Measurements from ENCODE around the gene GPR162. TPM values are rescaled to one million over a fixed set of nuclear protein-coding genes. Genes with fewer than 3 reads are reported as not detected.

Gene GPR162
- total RNA-seq, 2 donors from 2014 or later = 0.78 TPM; not detected in 1

DNA sequence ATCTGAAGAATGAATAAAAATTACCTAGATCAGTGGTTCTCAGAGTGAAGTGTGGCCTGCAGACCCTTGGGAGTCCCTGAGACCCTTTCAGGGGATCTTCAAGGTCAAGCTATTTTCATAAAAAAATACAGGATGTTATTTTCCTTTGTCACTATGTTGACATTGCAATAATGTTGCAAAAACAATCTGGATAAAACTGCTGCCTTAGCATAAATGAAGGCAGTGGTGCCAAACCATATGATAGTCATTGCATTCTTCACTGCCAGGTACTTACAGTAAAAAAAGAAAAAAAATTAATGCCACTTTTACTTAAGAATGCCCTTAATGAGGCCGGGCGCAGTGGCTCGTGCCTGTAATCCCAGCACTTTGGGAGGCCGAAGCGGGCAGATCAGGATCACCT lies 34.3 kb upstream of the GPR162 start:
- WGBS, 2 donors = 91 to 95% methylated on average over 5 of the region's 5 CpGs
- no peak overlapping the region for H3K4me3 ChIP-seq
- no peak for TF ChIP-seq POLR2A (IDR thresholded peaks at IDR 0.05)
- TF ChIP-seq, protein P1, sequence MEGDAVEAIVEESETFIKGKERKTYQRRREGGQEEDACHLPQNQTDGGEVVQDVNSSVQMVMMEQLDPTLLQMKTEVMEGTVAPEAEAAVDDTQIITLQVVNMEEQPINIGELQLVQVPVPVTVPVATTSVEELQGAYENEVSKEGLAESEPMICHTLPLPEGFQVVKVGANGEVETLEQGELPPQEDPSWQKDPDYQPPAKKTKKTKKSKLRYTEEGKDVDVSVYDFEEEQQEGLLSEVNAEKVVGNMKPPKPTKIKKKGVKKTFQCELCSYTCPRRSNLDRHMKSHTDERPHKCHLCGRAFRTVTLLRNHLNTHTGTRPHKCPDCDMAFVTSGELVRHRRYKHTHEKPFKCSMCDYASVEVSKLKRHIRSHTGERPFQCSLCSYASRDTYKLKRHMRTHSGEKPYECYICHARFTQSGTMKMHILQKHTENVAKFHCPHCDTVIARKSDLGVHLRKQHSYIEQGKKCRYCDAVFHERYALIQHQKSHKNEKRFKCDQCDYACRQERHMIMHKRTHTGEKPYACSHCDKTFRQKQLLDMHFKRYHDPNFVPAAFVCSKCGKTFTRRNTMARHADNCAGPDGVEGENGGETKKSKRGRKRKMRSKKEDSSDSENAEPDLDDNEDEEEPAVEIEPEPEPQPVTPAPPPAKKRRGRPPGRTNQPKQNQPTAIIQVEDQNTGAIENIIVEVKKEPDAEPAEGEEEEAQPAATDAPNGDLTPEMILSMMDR (IDR thresholded peaks at IDR 0.05) = no peak
- no peaks in the 10 kb centered on the region for H3K4me1 ChIP-seq
- no peak overlapping the region for H3K27ac ChIP-seq
- intact Hi-C loops (cut with DNase I) = no loop called here
- H3K36me3 ChIP-seq (replicated peaks in 1 of 2; ENCODE audit: insufficient read depth in 1 of 2, low read depth in 2 of 2) = no peaks in the 10 kb centered on the region
- ATAC-seq (no peak), DNase-seq (no peak)
- H3K27me3 ChIP-seq = no peaks in the 10 kb centered on the region
- H3K9me3 ChIP-seq = no peaks in the 10 kb centered on the region

DNA sequence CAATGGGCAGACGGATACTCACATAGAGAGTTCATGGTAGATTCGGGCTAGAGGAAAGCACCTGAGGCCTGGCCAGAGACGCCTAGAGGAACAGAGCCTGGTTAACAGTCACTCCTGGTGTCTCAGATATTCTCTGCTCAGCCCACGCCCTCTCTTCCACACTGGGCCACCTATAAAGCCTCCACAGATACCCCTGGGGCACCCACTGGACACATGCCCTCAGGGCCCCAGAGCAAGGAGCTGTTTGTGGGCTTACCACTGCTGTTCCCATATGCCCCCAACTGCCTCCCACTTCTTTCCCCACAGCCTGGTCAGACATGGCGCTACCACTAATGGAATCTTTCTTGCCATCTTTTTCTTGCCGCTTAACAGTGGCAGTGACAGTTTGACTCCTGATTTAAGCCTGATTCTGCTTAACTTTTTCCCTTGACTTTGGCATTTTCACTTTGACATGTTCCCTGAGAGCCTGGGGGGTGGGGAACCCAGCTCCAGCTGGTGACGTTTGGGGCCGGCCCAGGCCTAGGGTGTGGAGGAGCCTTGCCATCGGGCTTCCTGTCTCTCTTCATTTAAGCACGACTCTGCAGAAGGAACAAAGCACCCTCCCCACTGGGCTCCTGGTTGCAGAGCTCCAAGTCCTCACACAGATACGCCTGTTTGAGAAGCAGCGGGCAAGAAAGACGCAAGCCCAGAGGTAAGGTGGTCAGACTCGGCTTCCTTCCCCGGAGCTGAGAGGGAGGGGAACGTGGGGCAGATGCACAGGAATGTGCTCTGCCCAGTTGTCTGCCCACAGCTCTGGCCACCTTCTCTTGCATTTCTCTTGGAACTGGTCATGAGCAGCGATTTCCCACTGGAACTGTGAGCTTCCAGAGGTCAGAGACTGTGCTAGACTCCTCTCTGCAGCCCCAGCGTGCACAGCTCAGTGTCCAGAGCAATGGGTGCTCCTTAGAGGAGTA lies 32.4 kb upstream of the GPR162 start, which contains the start of gene CD4:
Gene CD4 (plus strand): TSS at position 557 of the 953 bp plus-strand sequence. CDS start 10,611 bp downstream, outside the sequence.
- ATAC-seq (no peak), DNase-seq (peak in 2 of 4 donors; percentile 30 to 75)
- no peak within 1 kb of the TSS for H3K4me3 ChIP-seq
- intact Hi-C loops (cut with DNase I) = no loop called here
- no peaks in the 10 kb centered on the region for H3K27me3 ChIP-seq
- 48 to 50% methylated on average over 17 to 18 of the region's 18 CpGs for WGBS, 2 donors
- TF ChIP-seq, protein P1 (IDR thresholded peaks at IDR 0.05) = no peak
- TF ChIP-seq POLR2A (IDR thresholded peaks at IDR 0.05) = peak in 2 of 3 donors; percentile 28 to 59
- peak within 1 kb of the TSS in 2 of 4 donors; percentile 8 to 44 for H3K27ac ChIP-seq
- H3K4me1 ChIP-seq = no peaks in the 10 kb centered on the region
- H3K36me3 ChIP-seq (replicated peaks in 1 of 2; ENCODE audit: insufficient read depth in 1 of 2, low read depth in 2 of 2) = no peaks in the 10 kb centered on the region
- no peaks in the 10 kb centered on the region for H3K9me3 ChIP-seq

DNA sequence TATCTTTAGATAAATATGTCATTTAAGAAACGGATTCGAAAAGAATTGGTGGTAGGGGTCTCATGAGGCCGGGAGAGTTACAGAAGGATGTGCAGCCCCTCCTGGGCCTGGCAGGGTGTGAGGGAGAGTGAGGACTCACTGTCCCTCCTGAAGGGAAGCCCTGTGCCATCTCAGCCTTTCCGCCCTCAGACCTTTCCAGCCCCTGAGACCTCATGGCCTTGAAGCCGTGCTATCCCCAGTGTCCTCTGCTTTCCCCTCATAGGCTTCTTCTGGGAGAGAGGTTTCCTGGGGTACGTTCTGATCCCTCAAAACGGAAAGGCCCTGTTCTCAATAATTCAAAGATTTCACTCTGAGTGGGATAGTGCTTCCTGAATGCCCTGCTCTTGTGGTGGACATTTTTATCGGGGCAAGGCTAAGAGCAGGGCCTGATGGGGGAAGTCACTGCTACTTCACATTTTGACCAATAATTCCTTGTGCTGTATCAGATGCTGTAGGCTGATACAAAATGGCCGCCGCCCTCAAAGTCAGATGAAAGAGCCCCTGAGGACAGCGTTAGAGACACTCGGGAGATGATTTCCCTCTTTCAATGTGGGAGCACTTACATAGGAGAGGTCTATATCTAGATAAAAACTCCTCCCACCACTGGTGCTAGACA lies 31.0 kb upstream of the GPR162 start:
- Histone ChIP-seq H3K27ac (peak overlapping the region in 1 of 4 donors; percentile 1), H3K27me3 (no peaks in the 10 kb centered on the region), H3K4me1 (no peaks in the 10 kb centered on the region), H3K4me3 (no peak overlapping the region), H3K36me3 (replicated peaks in 1 of 2; ENCODE audit: insufficient read depth in 1 of 2, low read depth in 2 of 2) (no peaks in the 10 kb centered on the region), H3K9me3 (no peaks in the 10 kb centered on the region)
- 62 to 71% methylated on average over 11 to 12 of the region's 12 CpGs for WGBS, 2 donors
- TF ChIP-seq, protein P1 (IDR thresholded peaks at IDR 0.05) = no peak
- no peak for TF ChIP-seq POLR2A (IDR thresholded peaks at IDR 0.05)
- DNase-seq = no peak
- intact Hi-C loops (cut with DNase I) = no loop called here
- ATAC-seq = no peak

DNA sequence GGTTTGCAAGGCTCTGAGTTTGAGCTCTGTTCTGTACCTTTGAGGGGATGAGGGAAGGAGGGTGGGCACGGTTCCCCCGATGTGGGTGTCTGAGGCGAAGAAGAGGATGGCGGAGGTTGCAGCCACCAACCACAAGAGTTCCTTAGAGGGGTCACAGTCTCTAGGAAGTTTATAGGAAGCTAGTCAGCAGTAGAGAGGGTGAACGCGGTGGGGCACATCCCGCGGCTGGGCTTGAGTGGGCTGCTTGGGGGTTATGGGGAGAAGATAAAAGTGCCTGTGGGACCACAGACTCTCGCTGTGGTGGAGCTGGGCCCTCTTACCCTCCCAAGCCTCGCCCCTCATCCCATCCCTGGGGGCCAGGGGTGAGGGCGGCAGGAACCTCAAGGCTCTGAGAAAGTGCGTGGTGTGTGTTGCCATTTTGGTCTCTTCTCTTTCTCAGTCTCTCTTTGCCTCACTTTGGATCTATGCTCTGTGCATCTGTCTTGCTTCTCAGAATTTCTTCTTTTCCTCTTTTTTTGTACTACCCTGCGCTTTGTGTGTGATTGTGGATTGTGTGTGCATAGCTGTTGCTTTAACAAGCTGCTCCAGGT lies 29.6 kb upstream of the GPR162 start:
- no peaks in the 10 kb centered on the region for H3K9me3 ChIP-seq
- intact Hi-C loops (cut with DNase I) = no loop called here
- ATAC-seq (no peak), DNase-seq (no peak)
- H3K4me1 ChIP-seq = no peaks in the 10 kb centered on the region
- H3K27ac ChIP-seq = peak overlapping the region in 1 of 4 donors; percentile 61
- 72 to 82% methylated on average over 13 of the region's 13 CpGs for WGBS, 2 donors
- TF ChIP-seq POLR2A (IDR thresholded peaks at IDR 0.05) = no peak
- no peak overlapping the region for H3K4me3 ChIP-seq
- no peaks in the 10 kb centered on the region for H3K36me3 ChIP-seq (replicated peaks in 1 of 2; ENCODE audit: insufficient read depth in 1 of 2, low read depth in 2 of 2)
- no peaks in the 10 kb centered on the region for H3K27me3 ChIP-seq
